Subcutaneous abdominal adipose tissue (tissue), 5 donors: ENCODE results near the gene PPP3CA.

Source experiments
- H3K27ac ChIP-seq: one replicate; pipeline ENCODE4 v1.7.0; 2013; ENCODE audit warnings: low read depth, mild to moderate bottlenecking, inconsistent platforms, low read length, moderate library complexity
- H3K27me3 ChIP-seq, 5 donors: one replicate each; pipeline ENCODE4 v1.7.0; 2013; ENCODE audit warnings: low read length in 5 of 5, inconsistent platforms in 1 of 5; ENCODE audit not compliant: control insufficient read depth in 5 of 5, insufficient read depth in 4 of 5
- H3K36me3 ChIP-seq, 5 donors: one replicate each; pipeline ENCODE4 v1.7.0; 2013; ENCODE audit warnings: low read length in 5 of 5; ENCODE audit not compliant: control insufficient read depth in 5 of 5, insufficient read depth in 5 of 5
- H3K4me1 ChIP-seq, 5 donors: one replicate each; pipeline ENCODE4 v1.7.0; 2013; ENCODE audit warnings: low read length in 5 of 5, mild to moderate bottlenecking in 3 of 5, moderate library complexity in 1 of 5; ENCODE audit not compliant: control insufficient read depth in 5 of 5, insufficient read depth in 5 of 5
- H3K4me3 ChIP-seq, 5 donors: one replicate each; pipeline ENCODE4 v1.7.0; 2013; ENCODE audit warnings: low read length in 5 of 5, low read depth in 1 of 5
- H3K9ac ChIP-seq, 5 donors: one replicate each; pipeline ENCODE4 v1.7.0; 2013; ENCODE audit warnings: low read length in 5 of 5, mild to moderate bottlenecking in 4 of 5, moderate library complexity in 3 of 5
- H3K9me3 ChIP-seq, 5 donors: one replicate each; pipeline ENCODE4 v1.7.0; 2013; ENCODE audit warnings: low read length in 5 of 5; ENCODE audit not compliant: control insufficient read depth in 5 of 5
- donor health status: healthy.
- donor health status: healthy.
- donor health status: healthy.
- donor health status: healthy.
- donor health status: healthy.

The PPP3CA gene

DNA sequence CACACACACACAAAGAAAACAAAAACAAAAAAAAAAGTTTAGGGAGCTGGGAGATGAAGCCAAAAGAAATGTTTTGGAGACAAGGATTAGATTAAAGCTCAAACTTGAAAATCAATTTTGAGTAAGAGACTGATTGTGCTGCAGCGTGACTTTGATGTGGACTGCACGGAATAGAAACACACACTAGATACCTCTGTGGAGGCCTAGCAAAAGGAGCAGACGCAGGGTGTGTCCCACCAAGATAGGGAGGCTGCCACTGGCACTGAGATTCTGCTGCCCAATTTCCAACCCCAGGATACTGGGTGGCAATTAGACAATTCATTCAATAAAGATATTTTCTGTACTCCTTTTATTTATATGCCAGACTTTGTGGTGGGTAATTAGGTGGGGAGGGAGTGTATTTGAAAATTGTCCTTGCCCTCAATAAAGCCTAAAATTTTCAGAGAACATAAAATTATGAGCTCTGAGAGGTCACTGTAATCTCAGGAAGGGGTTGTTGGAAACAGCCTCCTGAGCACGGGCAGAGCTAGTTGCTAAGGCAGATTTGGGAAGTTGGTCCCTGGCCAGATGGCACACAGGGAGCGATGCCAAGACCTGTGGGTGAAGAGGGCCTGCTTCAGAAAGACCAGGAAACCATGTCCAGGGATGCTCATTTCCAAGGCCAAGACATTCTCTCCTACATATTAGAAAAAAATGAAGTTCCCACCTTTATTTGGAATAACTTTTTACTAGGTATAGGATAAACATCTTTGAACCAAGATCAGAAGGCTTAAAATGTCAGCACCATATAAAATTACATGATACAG lies 1.9 kb upstream of the PPP3CA start:
- peak overlapping the region; percentile 94 for H3K27ac ChIP-seq
- peak overlapping the region in 3 of 5 donors; percentile 81 to 94 (median 82) for H3K9ac ChIP-seq
- peak overlapping the region in 3 of 5 donors; percentile 80 to 95 (median 94) for H3K4me3 ChIP-seq

DNA sequence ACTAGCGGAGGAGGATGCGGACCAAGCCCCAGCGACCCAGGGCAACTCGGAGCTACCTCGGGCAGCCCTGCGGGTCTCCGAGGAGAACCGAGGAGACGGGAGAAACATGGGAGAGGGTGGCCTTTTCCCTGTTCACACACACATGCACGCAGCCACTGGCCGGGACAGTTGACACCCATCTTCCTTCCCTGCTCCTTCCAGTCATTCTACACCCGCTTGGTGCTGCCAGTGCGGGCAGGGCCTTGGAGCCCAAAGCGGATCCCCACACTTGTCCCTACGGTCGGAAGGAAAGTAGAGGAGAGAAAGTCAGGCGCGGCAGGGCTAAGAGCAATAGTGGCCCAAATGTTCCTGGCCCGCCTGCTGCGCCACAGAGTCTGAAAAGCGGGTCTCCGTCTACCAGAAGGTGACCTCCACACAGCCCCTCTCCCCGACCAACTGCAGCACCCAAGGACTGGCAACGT lies 1.1 kb upstream of the PPP3CA start:
- Histone ChIP-seq H3K36me3 (no peaks in the 10 kb centered on the region), H3K27me3 (no peaks in the 10 kb centered on the region), H3K9ac (peak overlapping the region; percentile 12 to 95 (median 82)), H3K4me3 (peak overlapping the region; percentile 80 to 95 (median 93)), H3K4me1 (peaks cover 0 to 34% (median 29%) of the 10 kb centered on the region in 5 donors), H3K9me3 (no peaks in the 10 kb centered on the region), H3K27ac (peak overlapping the region; percentile 94)

More for the DNA sequence above, 1.9 kb upstream of the PPP3CA start:
- no peaks in the 10 kb centered on the region for H3K9me3 ChIP-seq
- H3K4me1 ChIP-seq, result peaks cover 0 to 30% (median 27%) of the 10 kb centered on the region in 5 donors
- no peaks in the 10 kb centered on the region for H3K36me3 ChIP-seq
- H3K27me3 ChIP-seq, result no peaks in the 10 kb centered on the region

DNA sequence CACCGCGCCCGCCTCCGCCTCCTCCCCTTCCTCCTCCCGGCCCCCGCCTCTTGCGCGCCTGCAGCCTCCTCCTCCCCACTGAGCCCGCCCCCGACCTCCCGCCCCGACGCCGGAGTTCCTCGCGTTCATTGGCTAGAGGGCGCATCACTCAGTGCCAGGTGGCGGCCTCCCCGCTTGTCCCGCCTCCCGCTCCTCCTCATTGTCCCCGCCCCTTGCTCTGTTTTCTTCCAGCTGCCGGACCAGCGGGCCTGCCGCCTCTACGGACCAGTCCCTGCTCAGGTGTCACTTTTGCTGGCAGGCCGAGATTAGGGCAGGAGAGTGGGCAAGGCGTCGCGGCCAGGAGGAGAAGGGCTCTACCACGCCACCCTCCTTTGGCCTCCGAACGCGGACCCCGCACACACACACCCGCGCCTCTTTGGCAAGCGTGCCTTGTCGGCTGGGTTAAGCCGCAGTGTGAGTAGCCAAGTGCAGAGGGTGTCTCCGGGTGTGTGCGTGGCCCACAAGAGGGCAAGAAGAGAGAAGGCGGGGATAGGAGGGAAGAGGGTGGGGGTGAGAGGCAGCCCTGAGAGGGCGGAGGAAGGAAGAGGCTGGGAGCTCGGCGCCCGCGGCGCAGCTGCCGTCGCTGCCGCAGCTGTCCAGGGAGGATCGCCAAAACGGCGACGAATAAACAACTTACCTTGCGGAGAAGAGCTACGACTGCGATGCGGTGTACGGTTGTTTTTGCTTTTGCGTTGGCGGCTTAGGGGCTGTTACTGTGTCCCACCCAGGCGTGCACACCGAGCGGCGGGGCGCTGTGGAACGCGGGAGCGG lies 436 bp upstream of the PPP3CA start:
- Histone ChIP-seq H3K9me3 (no peaks in the 10 kb centered on the region), H3K4me3 (peak overlapping the region; percentile 80 to 95 (median 93)), H3K27ac (peak overlapping the region; percentile 94), H3K4me1 (peaks cover 0 to 35% (median 29%) of the 10 kb centered on the region in 5 donors), H3K9ac (peak overlapping the region; percentile 12 to 95 (median 82)), H3K27me3 (no peaks in the 10 kb centered on the region), H3K36me3 (no peaks in the 10 kb centered on the region)

DNA sequence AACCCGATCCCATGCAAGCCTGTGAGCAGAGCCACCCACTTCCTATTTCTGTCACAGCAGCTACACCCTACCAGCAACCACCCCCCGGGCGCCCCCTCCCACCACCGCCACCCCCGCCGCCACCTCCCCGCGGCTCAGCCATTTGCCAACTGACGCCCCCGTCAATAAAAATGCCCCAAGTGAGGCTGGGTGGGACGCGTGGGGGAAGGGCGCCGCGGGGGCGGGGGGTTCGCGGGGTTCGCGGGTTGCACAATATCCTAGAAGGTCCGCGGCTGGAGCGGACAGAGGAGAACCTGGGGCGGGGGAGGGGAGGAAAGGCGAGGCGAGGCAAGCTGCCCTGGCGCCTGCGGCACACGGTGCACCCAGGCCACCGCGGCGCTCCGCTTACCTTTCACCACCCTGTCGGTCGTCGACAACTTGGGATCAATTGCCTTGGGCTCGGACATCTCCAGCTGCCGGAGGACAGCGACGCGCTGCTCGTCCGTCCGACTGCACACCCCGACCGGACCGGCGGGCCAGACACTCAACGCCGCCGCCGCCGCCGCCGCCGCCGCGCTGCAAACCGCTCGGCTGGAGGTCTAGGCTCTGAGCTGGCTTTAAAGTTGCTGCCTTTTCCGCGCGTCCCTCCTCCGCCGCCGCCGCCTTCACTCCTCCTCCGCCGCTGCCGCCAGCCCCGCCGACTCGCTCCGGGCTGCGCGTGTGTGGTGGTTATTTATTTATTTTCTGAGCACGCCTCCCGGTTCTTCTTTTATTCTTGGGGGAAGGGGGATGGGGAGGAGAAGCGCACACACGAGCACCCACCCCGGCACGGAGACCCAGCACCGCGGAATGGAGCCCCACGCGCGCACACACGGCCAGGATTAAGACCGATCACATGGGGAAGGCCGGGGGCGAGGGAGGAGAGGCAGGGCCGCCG lies 717 bp downstream of the PPP3CA start:
- no peaks in the 10 kb centered on the region for H3K36me3 ChIP-seq
- H3K27ac ChIP-seq, result peak overlapping the region; percentile 94
- peaks cover 0 to 42% (median 29%) of the 10 kb centered on the region in 5 donors for H3K4me1 ChIP-seq
- H3K9me3 ChIP-seq, result no peaks in the 10 kb centered on the region
- H3K4me3 ChIP-seq, result peak overlapping the region; percentile 73 to 94 (median 82)
- H3K27me3 ChIP-seq, result no peaks in the 10 kb centered on the region
- peak overlapping the region in 4 of 5 donors; percentile 76 to 86 (median 80) for H3K9ac ChIP-seq

DNA sequence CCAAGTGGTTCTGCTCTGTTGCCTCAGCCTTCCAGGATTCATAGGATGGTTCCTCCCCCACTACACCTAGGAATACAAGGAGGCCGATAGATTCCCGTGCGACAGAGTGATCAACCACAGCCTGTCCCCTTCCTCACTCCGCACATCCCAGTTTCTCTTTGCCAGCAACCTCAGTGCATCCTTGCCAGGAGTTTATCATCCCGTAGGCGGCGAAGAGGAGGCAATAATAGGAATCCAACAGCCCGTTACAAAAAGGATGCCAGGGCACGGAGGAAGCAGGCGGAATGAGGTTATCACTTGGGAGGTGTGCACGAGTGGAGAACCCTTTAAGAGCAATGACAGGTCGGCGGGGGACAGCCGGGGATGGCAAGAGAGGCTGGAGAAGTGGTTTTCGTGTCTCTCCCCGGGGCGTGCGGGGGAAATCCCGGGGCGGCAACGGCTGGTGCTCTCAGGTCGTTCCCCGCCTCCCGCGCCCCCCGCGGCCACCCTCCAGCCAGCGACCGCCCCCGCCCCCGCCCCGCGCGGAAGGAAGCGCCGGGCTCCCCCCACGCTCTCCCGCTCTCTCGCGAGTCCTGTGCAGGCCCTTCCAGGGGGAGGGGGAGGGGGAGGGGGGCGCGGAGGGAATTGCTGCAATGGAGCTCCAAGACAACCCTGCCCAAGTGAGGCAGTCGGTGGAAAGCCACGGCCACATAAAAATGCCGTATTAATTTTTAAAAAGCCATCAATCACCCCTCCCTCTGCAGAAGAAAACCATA lies 1.6 kb downstream of the PPP3CA start:
- Histone ChIP-seq H3K4me3 (peak overlapping the region; percentile 80 to 98 (median 93)), H3K9ac (peak overlapping the region; percentile 13 to 79 (median 71)), H3K4me1 (peaks cover 0 to 42% (median 29%) of the 10 kb centered on the region in 5 donors), H3K9me3 (no peaks in the 10 kb centered on the region), H3K27ac (peak overlapping the region; percentile 74), H3K36me3 (no peaks in the 10 kb centered on the region), H3K27me3 (no peaks in the 10 kb centered on the region)

DNA sequence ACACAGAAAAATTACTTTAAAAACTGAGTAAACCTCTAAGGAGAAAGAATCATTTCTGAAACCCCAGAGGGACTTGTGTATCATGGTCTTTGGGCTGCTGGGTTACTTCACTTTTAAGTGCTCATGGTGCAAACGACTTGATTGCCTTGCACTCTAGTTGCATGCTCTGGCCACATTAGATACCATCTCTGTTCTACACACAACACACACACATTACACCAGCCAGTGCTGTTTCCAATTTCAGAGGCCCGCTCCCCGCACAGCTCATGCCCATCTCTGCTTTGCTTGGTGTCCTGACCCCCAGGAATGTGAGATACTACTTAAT lies 2.1 kb downstream of the PPP3CA start:
- H3K27ac ChIP-seq, result peak overlapping the region; percentile 74
- peak overlapping the region in 4 of 5 donors; percentile 13 to 79 (median 71) for H3K9ac ChIP-seq
- H3K27me3 ChIP-seq, result no peaks in the 10 kb centered on the region
- H3K36me3 ChIP-seq, result no peaks in the 10 kb centered on the region
- H3K4me1 ChIP-seq, result peaks cover 0 to 42% (median 29%) of the 10 kb centered on the region in 5 donors
- H3K9me3 ChIP-seq, result no peaks in the 10 kb centered on the region
- H3K4me3 ChIP-seq, result peak overlapping the region; percentile 80 to 98 (median 93)

DNA sequence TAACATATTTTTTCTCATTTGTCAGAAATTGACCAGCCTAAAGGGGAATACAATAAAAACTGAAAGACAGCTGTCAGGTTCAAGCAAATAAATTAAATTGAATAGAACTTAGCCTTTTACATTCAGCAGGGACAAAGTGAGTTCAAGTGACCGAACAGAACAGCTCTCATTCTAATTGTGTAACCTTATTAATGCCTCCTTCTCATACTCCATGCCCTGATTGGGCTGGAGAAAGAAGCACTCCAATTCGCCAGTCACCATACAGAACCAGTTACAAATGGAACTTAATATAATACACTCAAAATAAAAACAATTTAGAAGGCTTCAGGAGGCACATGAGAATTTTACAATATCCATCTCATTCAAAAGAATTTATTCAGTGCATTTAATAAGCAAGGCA lies 8.0 kb downstream of the PPP3CA start:
- Histone ChIP-seq H3K36me3 (no peaks in the 10 kb centered on the region), H3K27ac (no peak overlapping the region), H3K9me3 (no peaks in the 10 kb centered on the region), H3K27me3 (no peaks in the 10 kb centered on the region), H3K4me3 (no peak overlapping the region), H3K4me1 (peaks cover 0 to 24% (median 6%) of the 10 kb centered on the region in 5 donors), H3K9ac (no peak overlapping the region)

DNA sequence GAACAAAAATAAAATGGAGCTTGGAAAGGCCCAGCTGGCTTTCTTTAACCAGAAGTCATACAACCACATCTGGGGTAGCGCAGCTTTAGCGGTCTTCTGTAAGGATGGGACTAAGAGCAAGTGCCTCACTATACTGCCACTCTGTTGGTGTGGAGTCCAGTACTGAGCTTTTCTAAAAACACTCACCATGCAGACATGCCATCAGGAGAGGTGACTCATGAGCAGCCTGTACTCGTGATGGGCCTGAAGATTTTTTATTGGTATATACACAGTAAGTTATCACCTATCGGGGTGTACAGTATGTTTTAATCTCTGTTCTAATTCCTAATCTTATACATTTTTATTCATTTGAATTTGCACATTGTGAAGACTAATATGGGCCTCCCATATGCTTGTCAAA lies 9.6 kb downstream of the PPP3CA start:
- H3K27ac ChIP-seq, result peak overlapping the region; percentile 21
- H3K9me3 ChIP-seq, result no peaks in the 10 kb centered on the region
- no peak overlapping the region for H3K9ac ChIP-seq
- H3K27me3 ChIP-seq, result no peaks in the 10 kb centered on the region
- peaks cover 0 to 17% (median 4%) of the 10 kb centered on the region in 5 donors for H3K4me1 ChIP-seq
- no peaks in the 10 kb centered on the region for H3K36me3 ChIP-seq
- no peak overlapping the region for H3K4me3 ChIP-seq
